Endodermal cell (in vitro differentiated cells): ENCODE results near the gene RFX4. TPM values are rescaled to one million over a fixed set of nuclear protein-coding genes. Genes with fewer than 3 reads are reported as not detected.
"Not testable (repeated sequence)": the region's sequence is repeated elsewhere in the genome, so short reads cannot be mapped to it uniquely, and the experiment has no call there.

Experiments used
- DNase-seq: peaks from one replicate; pipeline ENCODE4 v3.0.0-alpha.2; 2017
- H3K27ac ChIP-seq: 2 replicates; pipeline ENCODE4 v1.5.1; 2013; ENCODE audit warnings: mild to moderate bottlenecking, low read depth, low read length, moderate library complexity
- H3K27me3 ChIP-seq: 2 replicates; pipeline ENCODE4 v1.6.1; 2013; ENCODE audit warnings: mild to moderate bottlenecking, low read length, moderate library complexity; ENCODE audit not compliant: insufficient read depth, control insufficient read depth, poor library complexity, severe bottlenecking
- H3K36me3 ChIP-seq: 2 replicates; pipeline ENCODE4 v1.7.0; 2013; ENCODE audit warnings: mild to moderate bottlenecking, low read length, moderate library complexity; ENCODE audit not compliant: control insufficient read depth, insufficient read depth
- H3K4me1 ChIP-seq: one replicate; pipeline ENCODE4 v1.7.0; 2013; ENCODE audit warnings: low read length; ENCODE audit not compliant: control insufficient read depth, insufficient read depth
- H3K4me3 ChIP-seq: 2 replicates; pipeline ENCODE4 v1.5.1; 2013; ENCODE audit warnings: mild to moderate bottlenecking, low read length, moderate library complexity
- H3K9ac ChIP-seq: 2 replicates; pipeline ENCODE4 v1.6.1; 2013; ENCODE audit warnings: mild to moderate bottlenecking, low read length, moderate library complexity; ENCODE audit not compliant: poor library complexity, severe bottlenecking; ENCODE audit errors: extremely low read depth
- H3K9me3 ChIP-seq: 2 replicates; pipeline ENCODE4 v1.6.1; 2013; ENCODE audit warnings: mild to moderate bottlenecking, low read length, moderate library complexity; ENCODE audit not compliant: control insufficient read depth
- H3K27ac Mint-ChIP-seq: 2 replicates; pipeline ENCODE4 v1.8.0; 2020; ENCODE audit warnings: mixed read lengths
- H3K27me3 Mint-ChIP-seq: 2 replicates; pipeline ENCODE4 v1.8.0; 2021; ENCODE audit warnings: mild to moderate bottlenecking, mixed read lengths; ENCODE audit not compliant: insufficient read depth
- H3K36me3 Mint-ChIP-seq: 2 replicates; pipeline ENCODE4 v1.8.0; 2020; ENCODE audit warnings: low read depth, mixed read lengths
- H3K4me1 Mint-ChIP-seq: 2 replicates; pipeline ENCODE4 v1.8.0; 2020; ENCODE audit warnings: mixed read lengths
- H3K4me3 Mint-ChIP-seq: 2 replicates; pipeline ENCODE4 v1.8.0; 2020; ENCODE audit warnings: mild to moderate bottlenecking, moderate library complexity, mixed read lengths
- H3K9me3 Mint-ChIP-seq: 2 replicates; pipeline ENCODE4 v1.8.0; 2020; ENCODE audit warnings: mild to moderate bottlenecking, mixed read lengths
- WGBS, 2 experiments: methylation state at CpG; one replicate each; pipeline versions ENCODE4 v1.1.5 to v1.1.7; 2013; ENCODE audit warnings: missing lambda C conversion rate in 2 of 2, mixed read lengths in 1 of 2; ENCODE audit not compliant: insufficient coverage in 1 of 2, insufficient read length in 1 of 2; 5-methylcytosine and 5-hydroxymethylcytosine counted together
- total RNA-seq, 2 donors: library from RNA; stranded (reverse); fragmentation: NEBNext Ultra II Directional in 1 of 2; extraction: Animal tissue kit (Norgen Biotek cat#: 25700) in 1 of 2; gene quantifications; 2 replicates in 1 of 2; 3 replicates in 1 of 2; pipeline ENCODE4 v1.2.1, GENCODE V29; 2021
- TF ChIP-seq, protein P1 (sequence below): fragments of 200-600 bp; sonication (generic); conservative IDR thresholded peaks from 2 replicates; pipeline ENCODE4 v1.5.0; 2021; ENCODE audit warnings: antibody characterized with exemption, mild to moderate bottlenecking

RFX4 gene
- total RNA-seq, 2 donors from 2014 or later: 0.09 to 0.86 TPM

- Mint-ChIP-seq H3K4me3 (no peak overlapping the region), H3K27me3 (peaks cover 2% of the 10 kb centered on the region), H3K4me1 (peaks cover 10% of the 10 kb centered on the region), H3K9me3 (no peaks in the 10 kb centered on the region), H3K27ac (no peak overlapping the region), H3K36me3 (no peaks in the 10 kb centered on the region)
- 95 to 97% methylated on average over 3 to 5 of the region's 6 CpGs for WGBS, 2 experiments
- H3K27me3 ChIP-seq: no peaks in the 10 kb centered on the region
- no peaks in the 10 kb centered on the region for H3K36me3 ChIP-seq
- no peaks in the 10 kb centered on the region for H3K9me3 ChIP-seq
- H3K9ac ChIP-seq: no peak overlapping the region
- TF ChIP-seq, protein P1, sequence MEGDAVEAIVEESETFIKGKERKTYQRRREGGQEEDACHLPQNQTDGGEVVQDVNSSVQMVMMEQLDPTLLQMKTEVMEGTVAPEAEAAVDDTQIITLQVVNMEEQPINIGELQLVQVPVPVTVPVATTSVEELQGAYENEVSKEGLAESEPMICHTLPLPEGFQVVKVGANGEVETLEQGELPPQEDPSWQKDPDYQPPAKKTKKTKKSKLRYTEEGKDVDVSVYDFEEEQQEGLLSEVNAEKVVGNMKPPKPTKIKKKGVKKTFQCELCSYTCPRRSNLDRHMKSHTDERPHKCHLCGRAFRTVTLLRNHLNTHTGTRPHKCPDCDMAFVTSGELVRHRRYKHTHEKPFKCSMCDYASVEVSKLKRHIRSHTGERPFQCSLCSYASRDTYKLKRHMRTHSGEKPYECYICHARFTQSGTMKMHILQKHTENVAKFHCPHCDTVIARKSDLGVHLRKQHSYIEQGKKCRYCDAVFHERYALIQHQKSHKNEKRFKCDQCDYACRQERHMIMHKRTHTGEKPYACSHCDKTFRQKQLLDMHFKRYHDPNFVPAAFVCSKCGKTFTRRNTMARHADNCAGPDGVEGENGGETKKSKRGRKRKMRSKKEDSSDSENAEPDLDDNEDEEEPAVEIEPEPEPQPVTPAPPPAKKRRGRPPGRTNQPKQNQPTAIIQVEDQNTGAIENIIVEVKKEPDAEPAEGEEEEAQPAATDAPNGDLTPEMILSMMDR: no peak
- peaks cover 3% of the 10 kb centered on the region for H3K4me1 ChIP-seq
- no peak overlapping the region for H3K27ac ChIP-seq
- no peak for DNase-seq
- H3K4me3 ChIP-seq: no peak overlapping the region
These were observed 142.1 kb downstream of the RFX4 start for GRCh38 chr12:106724934-106725333.

DNA sequence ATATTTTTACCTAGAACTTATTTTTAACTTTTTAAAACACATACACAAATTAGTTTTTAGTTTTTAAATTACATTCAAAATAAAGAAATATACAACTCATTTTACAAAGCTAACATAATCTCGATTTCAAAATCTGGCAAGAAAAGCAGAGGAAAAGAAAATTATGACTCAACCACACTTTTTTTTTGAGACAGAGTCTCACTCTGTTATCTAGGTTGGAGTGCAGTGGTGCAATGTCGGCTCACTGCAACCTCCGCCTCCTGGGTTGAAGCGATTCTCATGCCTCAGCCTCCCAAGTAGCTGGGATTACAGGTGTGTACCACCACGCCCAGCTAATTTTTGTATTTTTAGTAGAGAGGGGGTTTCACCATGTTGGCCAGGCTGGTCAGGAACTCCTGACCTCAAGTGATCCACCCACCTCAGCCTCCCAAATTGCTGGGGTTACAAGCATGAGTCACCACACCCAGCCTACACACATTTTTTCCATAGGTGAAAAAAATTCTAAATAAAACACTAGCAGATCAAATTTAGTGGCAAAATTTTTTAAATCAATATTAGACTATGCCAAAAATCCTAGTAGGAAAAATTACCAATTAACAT, 143.9 kb downstream of the RFX4 start:
- not testable (repeated sequence) for H3K27ac ChIP-seq, H3K4me1 Mint-ChIP-seq, H3K27ac Mint-ChIP-seq, H3K9me3 Mint-ChIP-seq, H3K4me1 ChIP-seq, H3K36me3 Mint-ChIP-seq, DNase-seq, H3K27me3 ChIP-seq, H3K27me3 Mint-ChIP-seq, H3K36me3 ChIP-seq, H3K4me3 ChIP-seq, H3K9me3 ChIP-seq, H3K9ac ChIP-seq, H3K4me3 Mint-ChIP-seq
- WGBS, 2 experiments: 95 to 100% methylated on average over 3 to 4 of the region's 5 CpGs

DNA sequence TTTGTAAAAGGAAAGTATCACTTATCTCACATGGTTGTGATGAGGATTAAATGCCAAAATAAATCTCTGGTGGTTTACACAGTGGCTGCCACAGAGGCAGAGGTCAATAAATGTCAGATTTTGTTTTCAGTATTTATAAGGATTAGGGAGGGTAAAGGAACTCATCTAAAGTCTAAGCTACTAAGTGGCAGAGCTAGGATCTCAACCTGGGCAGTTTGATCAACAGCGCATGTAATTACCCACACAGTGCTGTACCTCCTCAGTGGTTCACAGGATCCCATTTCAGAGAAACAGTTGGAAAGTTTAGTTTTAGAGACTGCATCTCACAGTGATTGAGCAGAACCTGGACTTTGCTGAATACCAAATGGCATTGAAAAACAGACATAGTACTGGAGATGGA, 146.8 kb downstream of the RFX4 start:
- no peak overlapping the region for H3K27ac ChIP-seq
- Mint-ChIP-seq H3K4me3 (no peak overlapping the region), H3K27ac (no peak overlapping the region), H3K9me3 (no peaks in the 10 kb centered on the region), H3K4me1 (no peaks in the 10 kb centered on the region), H3K27me3 (peaks cover 2% of the 10 kb centered on the region), H3K36me3 (no peaks in the 10 kb centered on the region)
- H3K9me3 ChIP-seq: no peaks in the 10 kb centered on the region
- 95 to 100% methylated on average over 1 of the region's 1 CpG for WGBS, 2 experiments
- no peak overlapping the region for H3K9ac ChIP-seq
- no peak for DNase-seq
- H3K4me3 ChIP-seq: no peak overlapping the region
- no peaks in the 10 kb centered on the region for H3K4me1 ChIP-seq
- no peaks in the 10 kb centered on the region for H3K27me3 ChIP-seq
- H3K36me3 ChIP-seq: no peaks in the 10 kb centered on the region
- TF ChIP-seq, protein P1: no peak

DNA sequence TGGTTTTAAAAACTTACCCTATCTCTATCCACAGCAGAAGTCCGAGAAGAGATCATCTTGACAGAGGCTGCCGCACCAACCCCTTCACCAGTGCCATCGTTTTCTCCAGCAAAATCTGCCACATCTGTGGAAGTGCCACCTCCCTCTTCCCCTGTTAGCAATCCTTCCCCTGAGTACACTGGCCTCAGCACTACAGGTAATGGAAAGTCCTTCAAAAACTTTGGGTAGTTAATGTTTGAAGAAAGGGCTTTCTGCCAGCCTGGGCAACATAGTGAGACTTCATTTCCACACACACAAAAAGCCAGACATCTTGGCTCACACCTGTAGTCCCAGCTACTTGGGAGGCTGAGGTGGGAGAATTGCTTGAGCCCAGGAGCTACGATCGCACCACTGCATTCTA, 150.1 kb downstream of the RFX4 start:
- 89 to 90% methylated on average over 2 to 5 of the region's 5 CpGs for WGBS, 2 experiments
- Mint-ChIP-seq H3K36me3 (no peaks in the 10 kb centered on the region), H3K27ac (no peak overlapping the region), H3K4me1 (peaks cover 4% of the 10 kb centered on the region), H3K27me3 (peaks cover 2% of the 10 kb centered on the region), H3K4me3 (no peak overlapping the region), H3K9me3 (no peaks in the 10 kb centered on the region)
- no peak overlapping the region for H3K4me3 ChIP-seq
- no peaks in the 10 kb centered on the region for H3K36me3 ChIP-seq
- no peak overlapping the region for H3K9ac ChIP-seq
- TF ChIP-seq, protein P1: no peak
- H3K27me3 ChIP-seq: no peaks in the 10 kb centered on the region
- no peaks in the 10 kb centered on the region for H3K9me3 ChIP-seq
- no peaks in the 10 kb centered on the region for H3K4me1 ChIP-seq
- H3K27ac ChIP-seq: no peak overlapping the region
- no peak for DNase-seq
